Fibroblast of lung (primary cell): ENCODE data around the gene WBP11. TPM values are rescaled to one million over a fixed set of nuclear protein-coding genes. Genes with fewer than 3 reads are reported as not detected.

Experiments used
- DNase-seq, 2 donors: peaks; one replicate each; pipeline versions ENCODE4 v3.0.0 to v3.0.0-alpha.2; 2010; ENCODE audit warnings: low read depth in 2 of 2
- H2AFZ ChIP-seq: 2 replicates; pipeline ENCODE4 v1.5.1; 2012; ENCODE audit warnings: low read length, control low read depth, inconsistent platforms
- H3K27ac ChIP-seq: 2 replicates; pipeline ENCODE4 v1.5.1; 2011; ENCODE audit warnings: low read length, control low read depth; ENCODE audit not compliant: insufficient read depth
- H3K27me3 ChIP-seq: 2 replicates; pipeline ENCODE4 v1.5.1; 2011; ENCODE audit warnings: mild to moderate bottlenecking, low read length; ENCODE audit not compliant: control insufficient read depth, insufficient read depth
- H3K36me3 ChIP-seq: 2 replicates; pipeline ENCODE4 v1.5.1; 2011; ENCODE audit warnings: low read length; ENCODE audit not compliant: control insufficient read depth, insufficient read depth
- H3K4me1 ChIP-seq: 2 replicates; pipeline ENCODE4 v1.5.1; 2011; ENCODE audit warnings: low read length; ENCODE audit not compliant: control insufficient read depth, insufficient read depth; ENCODE audit errors: extremely low read depth
- H3K4me2 ChIP-seq: 2 replicates; pipeline ENCODE4 v1.5.1; 2011; ENCODE audit warnings: low read length, control low read depth; ENCODE audit not compliant: insufficient read depth; ENCODE audit errors: extremely low read depth
- H3K4me3 ChIP-seq, 4 experiments: fragments of 200-600 bp in 1 of 4; sonication (generic) in 1 of 4; replicated peaks in 1 of 4; 2 replicates each; pipeline ENCODE4 v1.5.1; 2011 to 2016; ENCODE audit warnings: low read length in 4 of 4, low read depth in 3 of 4, mild to moderate bottlenecking in 3 of 4, control low read depth in 2 of 4, inconsistent platforms in 1 of 4, mixed read lengths in 1 of 4; ENCODE audit not compliant: insufficient read depth in 1 of 4; ENCODE audit errors: control extremely low read depth in 1 of 4
- H3K79me2 ChIP-seq: 2 replicates; pipeline ENCODE4 v1.5.1; 2012; ENCODE audit warnings: mild to moderate bottlenecking, low read length, inconsistent platforms; ENCODE audit not compliant: control insufficient read depth, insufficient read depth
- H3K9ac ChIP-seq: 2 replicates; pipeline ENCODE4 v1.5.1; 2011; ENCODE audit warnings: mild to moderate bottlenecking, low read length, control low read depth; ENCODE audit not compliant: insufficient read depth
- H3K9me3 ChIP-seq: 2 replicates; pipeline ENCODE4 v1.5.1; 2012; ENCODE audit warnings: low read depth, low read length; ENCODE audit not compliant: control insufficient read depth, insufficient read depth
- H4K20me1 ChIP-seq: 2 replicates; pipeline ENCODE4 v1.5.1; 2011; ENCODE audit warnings: low read length; ENCODE audit not compliant: control insufficient read depth, insufficient read depth; ENCODE audit errors: extremely low read depth
- CTCF ChIP-seq, 2 donors: IDR thresholded peaks in 1 of 2; conservative IDR thresholded peaks in 1 of 2; 1 replicate in 1 of 2; 2 replicates in 1 of 2; pipeline ENCODE4 v1.5.1; 2011 to 2012; ENCODE audit warnings: low read length in 2 of 2, control low read depth in 1 of 2, inconsistent platforms in 1 of 2, low read depth in 1 of 2, mild to moderate bottlenecking in 1 of 2
- EZH2 ChIP-seq: IDR thresholded peaks from 2 replicates; pipeline ENCODE4 v1.5.1; 2012; ENCODE audit warnings: low read length, control low read depth, mild to moderate bottlenecking; ENCODE audit errors: missing control alignments
- polyA plus RNA-seq, 2 donors: library from polyadenylated mRNA; depleted of rRNA in 1 of 2; stranded (reverse) in 1 of 2; unstranded in 1 of 2; fragments of >200 nt; gene quantifications; 2 replicates each; pipeline ENCODE4 v1.2.1, GENCODE V29; 2011 to 2012; ENCODE audit warnings: missing spikeins in 1 of 2
- total RNA-seq: library from RNA; depleted of rRNA; stranded (reverse); fragments of >200 nt; gene quantifications from 2 replicates; pipeline ENCODE4 v1.2.1, GENCODE V29; 2014

The WBP11 gene
- total and polyA plus RNA-seq, 2 donors (not counting 1 experiment from before 2014, with no cell fraction given), result 10.6 to 17.5 TPM

DNA sequence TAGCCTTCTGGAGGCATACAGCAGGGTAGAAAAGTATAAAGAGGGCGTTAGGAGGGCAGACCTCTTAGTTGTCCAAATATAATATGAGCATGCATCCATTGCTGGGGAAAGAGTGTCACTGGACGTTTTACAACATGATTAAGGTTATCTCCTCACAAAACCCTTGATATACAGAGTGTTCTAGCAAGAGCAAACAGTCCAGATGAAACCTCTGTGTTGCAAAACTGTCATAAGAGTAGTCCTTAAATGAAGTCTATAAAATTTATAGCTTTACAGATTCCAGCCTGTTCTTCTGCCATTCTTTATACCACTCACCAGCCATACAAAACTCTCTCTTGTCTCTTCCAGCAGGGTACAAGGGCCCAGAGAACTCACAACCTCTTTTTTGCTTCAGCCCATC lies 21.7 kb downstream of the WBP11 start:
- H3K27ac ChIP-seq, result no peak overlapping the region
- no peak for DNase-seq
- H3K27me3 ChIP-seq, result no peaks in the 10 kb centered on the region
- no peak overlapping the region for H3K4me2 ChIP-seq
- H3K9ac ChIP-seq, result no peak overlapping the region
- no peaks in the 10 kb centered on the region for H4K20me1 ChIP-seq
- peaks cover 10% of the 10 kb centered on the region for H3K4me1 ChIP-seq
- peaks cover 2% of the 10 kb centered on the region for H3K79me2 ChIP-seq
- no peak for TF ChIP-seq EZH2
- TF ChIP-seq CTCF (conservative IDR thresholded peaks at IDR 0.05 in 1 of 2, IDR thresholded peaks at IDR 0.05 in 1 of 2; ENCODE audit: low read depth in 1 of 2, low read length in 2 of 2), result no peak
- no peak overlapping the region for H3K4me3 ChIP-seq
- H3K36me3 ChIP-seq, result no peaks in the 10 kb centered on the region
- no peaks in the 10 kb centered on the region for H3K9me3 ChIP-seq
- H2AFZ ChIP-seq, result no peak overlapping the region

DNA sequence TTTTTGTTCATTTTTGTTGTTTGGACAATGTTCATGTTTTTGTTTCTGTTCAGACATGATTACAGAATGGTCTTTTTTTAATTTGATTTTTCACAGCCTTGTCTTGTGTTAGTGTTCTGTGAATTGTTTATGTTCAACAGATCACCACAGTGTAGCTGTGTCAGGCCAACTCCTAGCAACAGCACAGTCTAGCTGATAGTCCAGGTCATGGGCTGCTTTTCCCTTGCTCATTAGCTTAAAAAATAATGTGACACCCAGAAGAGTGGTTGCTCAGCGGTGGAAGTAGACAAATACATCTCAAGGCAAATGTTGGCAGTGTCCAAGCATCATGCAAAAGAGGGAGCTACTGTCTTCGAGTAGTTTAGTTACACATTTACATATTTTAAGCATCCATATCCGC lies 22.4 kb downstream of the WBP11 start:
- Histone ChIP-seq H4K20me1 (no peaks in the 10 kb centered on the region), H3K9ac (no peak overlapping the region), H3K4me2 (peak overlapping the region; percentile 91), H3K79me2 (peaks cover 7% of the 10 kb centered on the region), H2AFZ (peak overlapping the region; percentile 91), H3K4me1 (peaks cover 12% of the 10 kb centered on the region), H3K4me3 (peak overlapping the region in 3 of 4 experiments; percentile 23 to 39 (median 34)), H3K36me3 (no peaks in the 10 kb centered on the region), H3K27ac (peak overlapping the region; percentile 46), H3K9me3 (no peaks in the 10 kb centered on the region), H3K27me3 (no peaks in the 10 kb centered on the region)
- TF ChIP-seq CTCF (conservative IDR thresholded peaks at IDR 0.05 in 1 of 2, IDR thresholded peaks at IDR 0.05 in 1 of 2; ENCODE audit: low read depth in 1 of 2, low read length in 2 of 2), result no peak
- TF ChIP-seq EZH2, result no peak
- DNase-seq, result no peak

DNA sequence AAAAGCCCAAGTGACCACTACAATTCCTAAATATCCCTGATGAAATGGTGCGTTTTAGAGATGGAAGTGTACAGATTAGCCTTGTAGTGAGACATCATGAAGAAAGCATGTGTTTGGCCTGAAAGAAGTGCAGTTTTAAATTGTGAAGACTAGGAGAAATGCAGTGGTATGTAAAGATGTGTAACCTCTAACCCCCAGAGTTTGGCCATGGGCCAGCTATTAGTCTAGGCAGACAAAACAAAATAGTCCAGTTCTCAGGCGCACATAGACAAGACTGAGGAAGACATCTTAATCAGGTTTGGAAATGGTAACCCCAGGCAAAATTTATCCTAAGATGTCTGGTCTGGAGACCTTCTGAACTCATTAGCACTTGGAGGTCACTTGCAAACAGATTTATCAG lies 23.4 kb downstream of the WBP11 start:
- H3K36me3 ChIP-seq, result no peaks in the 10 kb centered on the region
- DNase-seq, result no peak
- H2AFZ ChIP-seq, result no peak overlapping the region
- no peak overlapping the region for H3K4me2 ChIP-seq
- H3K79me2 ChIP-seq, result peaks cover 11% of the 10 kb centered on the region
- no peaks in the 10 kb centered on the region for H4K20me1 ChIP-seq
- H3K9ac ChIP-seq, result no peak overlapping the region
- peaks cover 12% of the 10 kb centered on the region for H3K4me1 ChIP-seq
- H3K9me3 ChIP-seq, result no peaks in the 10 kb centered on the region
- H3K4me3 ChIP-seq, result no peak overlapping the region
- H3K27ac ChIP-seq, result no peak overlapping the region
- TF ChIP-seq EZH2 (no peak), CTCF (conservative IDR thresholded peaks at IDR 0.05 in 1 of 2, IDR thresholded peaks at IDR 0.05 in 1 of 2; ENCODE audit: low read depth in 1 of 2, low read length in 2 of 2) (no peak)
- no peaks in the 10 kb centered on the region for H3K27me3 ChIP-seq
